Vagina (tissue), 2 donors: ENCODE data around the gene CACNG8.

ENCODE experiments used
- POLR2A ChIP-seq, 2 donors: fragments of 450-650 bp; IDR thresholded peaks; one replicate each; pipeline ENCODE4 v1.6.1; 2017; ENCODE audit warnings: antibody characterized with exemption in 2 of 2, mild to moderate bottlenecking in 2 of 2, moderate library complexity in 2 of 2
- TF ChIP-seq, protein P1 (sequence below), 3 experiments: fragments of 450-650 bp in 2 of 3; fragments of 200-600 bp in 1 of 3; sonication (generic) in 1 of 3; IDR thresholded peaks; one replicate each; pipeline ENCODE4 v1.5.1; 2017 to 2019; ENCODE audit warnings: antibody characterized with exemption in 3 of 3, mild to moderate bottlenecking in 2 of 3, moderate library complexity in 2 of 3

DNA sequence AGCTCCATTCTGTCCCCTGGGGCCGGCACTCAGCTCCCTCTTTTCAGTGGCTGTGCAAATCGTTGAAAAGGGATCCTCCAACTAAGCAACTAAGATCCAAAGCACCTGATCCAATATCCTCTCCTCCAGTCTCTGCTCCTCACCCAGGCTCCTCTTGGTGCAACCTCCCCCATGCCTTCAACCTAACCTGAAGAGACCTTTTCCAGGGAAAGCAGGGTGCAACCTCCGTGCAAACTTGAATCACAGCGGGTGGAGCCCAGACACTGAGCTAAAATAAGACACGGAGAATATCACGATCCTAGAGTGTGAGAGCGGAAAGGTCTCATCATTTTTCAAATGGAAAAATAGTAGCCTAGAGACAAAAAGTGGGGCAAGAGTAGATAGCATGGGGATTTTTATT is 45.4 kb upstream of the CACNG8 start:
- TF ChIP-seq, protein P1, sequence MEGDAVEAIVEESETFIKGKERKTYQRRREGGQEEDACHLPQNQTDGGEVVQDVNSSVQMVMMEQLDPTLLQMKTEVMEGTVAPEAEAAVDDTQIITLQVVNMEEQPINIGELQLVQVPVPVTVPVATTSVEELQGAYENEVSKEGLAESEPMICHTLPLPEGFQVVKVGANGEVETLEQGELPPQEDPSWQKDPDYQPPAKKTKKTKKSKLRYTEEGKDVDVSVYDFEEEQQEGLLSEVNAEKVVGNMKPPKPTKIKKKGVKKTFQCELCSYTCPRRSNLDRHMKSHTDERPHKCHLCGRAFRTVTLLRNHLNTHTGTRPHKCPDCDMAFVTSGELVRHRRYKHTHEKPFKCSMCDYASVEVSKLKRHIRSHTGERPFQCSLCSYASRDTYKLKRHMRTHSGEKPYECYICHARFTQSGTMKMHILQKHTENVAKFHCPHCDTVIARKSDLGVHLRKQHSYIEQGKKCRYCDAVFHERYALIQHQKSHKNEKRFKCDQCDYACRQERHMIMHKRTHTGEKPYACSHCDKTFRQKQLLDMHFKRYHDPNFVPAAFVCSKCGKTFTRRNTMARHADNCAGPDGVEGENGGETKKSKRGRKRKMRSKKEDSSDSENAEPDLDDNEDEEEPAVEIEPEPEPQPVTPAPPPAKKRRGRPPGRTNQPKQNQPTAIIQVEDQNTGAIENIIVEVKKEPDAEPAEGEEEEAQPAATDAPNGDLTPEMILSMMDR (IDR thresholded peaks at IDR 0.05), result no peak
- no peak for TF ChIP-seq POLR2A (IDR thresholded peaks at IDR 0.05)
